Right lobe of liver (tissue), 4 donors: Measurements from ENCODE around the gene CTIF.

Experiments used
- POLR2A ChIP-seq: fragments of 450-650 bp; IDR thresholded peaks from one replicate; pipeline ENCODE4 v1.6.1; 2017; ENCODE audit warnings: antibody characterized with exemption, mild to moderate bottlenecking
- TF ChIP-seq, protein P1 (sequence below), 4 donors: fragments of 200-600 bp in 3 of 4; fragments of 450-650 bp in 1 of 4; IDR thresholded peaks; one replicate each; pipeline versions ENCODE4 v1.5.1 to v1.8.0; 2016 to 2022; ENCODE audit warnings: antibody characterized with exemption in 4 of 4, mild to moderate bottlenecking in 2 of 4
- donor health status: DM: no; HTN: no; CAD: no.
- donor health status: DM: no; HTN: no; CAD: no.
- donor health status: DM: no; HTN: yes; CAD: no.

DNA sequence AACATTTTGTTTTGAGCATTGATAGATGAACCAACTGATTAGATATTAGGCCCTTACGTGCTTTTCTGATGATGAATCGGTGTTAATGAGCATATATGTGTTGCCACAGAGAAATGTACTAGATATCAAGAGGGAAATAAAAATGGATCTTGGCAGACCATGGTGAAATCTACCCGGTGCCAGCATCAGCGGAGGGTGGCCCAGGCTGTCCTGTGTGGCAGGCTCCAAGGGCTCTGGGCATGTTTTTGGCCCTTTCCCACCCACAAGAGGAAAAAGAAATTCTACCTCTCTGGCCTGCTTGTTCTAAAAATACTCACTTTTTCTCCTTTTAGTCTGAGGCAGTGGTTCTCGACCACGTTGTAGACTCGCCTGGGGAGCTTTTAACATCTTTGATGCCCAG is 154.2 kb downstream of the CTIF start:
- TF ChIP-seq, protein P1, sequence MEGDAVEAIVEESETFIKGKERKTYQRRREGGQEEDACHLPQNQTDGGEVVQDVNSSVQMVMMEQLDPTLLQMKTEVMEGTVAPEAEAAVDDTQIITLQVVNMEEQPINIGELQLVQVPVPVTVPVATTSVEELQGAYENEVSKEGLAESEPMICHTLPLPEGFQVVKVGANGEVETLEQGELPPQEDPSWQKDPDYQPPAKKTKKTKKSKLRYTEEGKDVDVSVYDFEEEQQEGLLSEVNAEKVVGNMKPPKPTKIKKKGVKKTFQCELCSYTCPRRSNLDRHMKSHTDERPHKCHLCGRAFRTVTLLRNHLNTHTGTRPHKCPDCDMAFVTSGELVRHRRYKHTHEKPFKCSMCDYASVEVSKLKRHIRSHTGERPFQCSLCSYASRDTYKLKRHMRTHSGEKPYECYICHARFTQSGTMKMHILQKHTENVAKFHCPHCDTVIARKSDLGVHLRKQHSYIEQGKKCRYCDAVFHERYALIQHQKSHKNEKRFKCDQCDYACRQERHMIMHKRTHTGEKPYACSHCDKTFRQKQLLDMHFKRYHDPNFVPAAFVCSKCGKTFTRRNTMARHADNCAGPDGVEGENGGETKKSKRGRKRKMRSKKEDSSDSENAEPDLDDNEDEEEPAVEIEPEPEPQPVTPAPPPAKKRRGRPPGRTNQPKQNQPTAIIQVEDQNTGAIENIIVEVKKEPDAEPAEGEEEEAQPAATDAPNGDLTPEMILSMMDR (IDR thresholded peaks at IDR 0.05), result no peak
- no peak for TF ChIP-seq POLR2A
